ENCODE measurements around the gene CRIM1. TPM values are rescaled to one million over a fixed set of nuclear protein-coding genes. Genes with fewer than 3 reads are reported as not detected.

Gene CRIM1
- total RNA-seq, 2 donors from 2014 or later = 26.7 to 26.9 TPM

- H3K27ac Mint-ChIP-seq = no peak overlapping the region
- H3K9ac ChIP-seq (ENCODE audit: extremely low read depth, low read length, poor library complexity, severe bottlenecking) = no peak overlapping the region
- H3K4me1 Mint-ChIP-seq = peaks cover 16% of the 10 kb centered on the region
- no peak overlapping the region for H3K4me3 ChIP-seq (ENCODE audit: low read length)
- H3K9me3 ChIP-seq (ENCODE audit: control insufficient read depth, low read length) = no peaks in the 10 kb centered on the region
- WGBS, 2 experiments (ENCODE audit: insufficient coverage in 1 of 2, insufficient read length in 1 of 2) = 90 to 96% methylated on average over 5 to 7 of the region's 7 CpGs
- H3K27me3 Mint-ChIP-seq (ENCODE audit: insufficient read depth) = no peaks in the 10 kb centered on the region
- TF ChIP-seq, protein P1, sequence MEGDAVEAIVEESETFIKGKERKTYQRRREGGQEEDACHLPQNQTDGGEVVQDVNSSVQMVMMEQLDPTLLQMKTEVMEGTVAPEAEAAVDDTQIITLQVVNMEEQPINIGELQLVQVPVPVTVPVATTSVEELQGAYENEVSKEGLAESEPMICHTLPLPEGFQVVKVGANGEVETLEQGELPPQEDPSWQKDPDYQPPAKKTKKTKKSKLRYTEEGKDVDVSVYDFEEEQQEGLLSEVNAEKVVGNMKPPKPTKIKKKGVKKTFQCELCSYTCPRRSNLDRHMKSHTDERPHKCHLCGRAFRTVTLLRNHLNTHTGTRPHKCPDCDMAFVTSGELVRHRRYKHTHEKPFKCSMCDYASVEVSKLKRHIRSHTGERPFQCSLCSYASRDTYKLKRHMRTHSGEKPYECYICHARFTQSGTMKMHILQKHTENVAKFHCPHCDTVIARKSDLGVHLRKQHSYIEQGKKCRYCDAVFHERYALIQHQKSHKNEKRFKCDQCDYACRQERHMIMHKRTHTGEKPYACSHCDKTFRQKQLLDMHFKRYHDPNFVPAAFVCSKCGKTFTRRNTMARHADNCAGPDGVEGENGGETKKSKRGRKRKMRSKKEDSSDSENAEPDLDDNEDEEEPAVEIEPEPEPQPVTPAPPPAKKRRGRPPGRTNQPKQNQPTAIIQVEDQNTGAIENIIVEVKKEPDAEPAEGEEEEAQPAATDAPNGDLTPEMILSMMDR (conservative IDR thresholded peaks at IDR 0.05) = no peak
- peaks cover 93% of the 10 kb centered on the region for H3K36me3 ChIP-seq (ENCODE audit: control insufficient read depth, insufficient read depth, low read length)
- no peak overlapping the region for H3K4me3 Mint-ChIP-seq
- no peak for DNase-seq
- H3K27me3 ChIP-seq (ENCODE audit: control insufficient read depth, insufficient read depth, low read length, poor library complexity, severe bottlenecking) = no peaks in the 10 kb centered on the region
- peaks cover 62% of the 10 kb centered on the region for H3K36me3 Mint-ChIP-seq (ENCODE audit: low read depth)
- peaks cover 15% of the 10 kb centered on the region for H3K4me1 ChIP-seq (ENCODE audit: control insufficient read depth, insufficient read depth, low read length)
- H3K27ac ChIP-seq (ENCODE audit: low read depth, low read length) = no peak overlapping the region
- H3K9me3 Mint-ChIP-seq = no peaks in the 10 kb centered on the region
Observed at GRCh38 chr2:36444216-36444936, 88.8 kb downstream of the CRIM1 start.

- H3K27me3 Mint-ChIP-seq (ENCODE audit: insufficient read depth) = no peaks in the 10 kb centered on the region
- H3K27ac Mint-ChIP-seq = no peak overlapping the region
- Histone ChIP-seq H3K4me1 (ENCODE audit: control insufficient read depth, insufficient read depth, low read length) (peaks cover 15% of the 10 kb centered on the region), H3K27me3 (ENCODE audit: control insufficient read depth, insufficient read depth, low read length, poor library complexity, severe bottlenecking) (no peaks in the 10 kb centered on the region), H3K9me3 (ENCODE audit: control insufficient read depth, low read length) (no peaks in the 10 kb centered on the region), H3K4me3 (ENCODE audit: low read length) (no peak overlapping the region), H3K36me3 (ENCODE audit: control insufficient read depth, insufficient read depth, low read length) (peaks cover 91% of the 10 kb centered on the region), H3K27ac (ENCODE audit: low read depth, low read length) (no peak overlapping the region), H3K9ac (ENCODE audit: extremely low read depth, low read length, poor library complexity, severe bottlenecking) (no peak overlapping the region)
- no peak overlapping the region for H3K4me3 Mint-ChIP-seq
- peaks cover 65% of the 10 kb centered on the region for H3K36me3 Mint-ChIP-seq (ENCODE audit: low read depth)
- H3K4me1 Mint-ChIP-seq = peaks cover 20% of the 10 kb centered on the region
- no peaks in the 10 kb centered on the region for H3K9me3 Mint-ChIP-seq
- no peak for DNase-seq
- TF ChIP-seq, protein P1 (conservative IDR thresholded peaks at IDR 0.05) = no peak
- WGBS, 2 experiments (ENCODE audit: insufficient coverage in 1 of 2, insufficient read length in 1 of 2) = 88 to 93% methylated on average over 6 to 8 of the region's 8 CpGs
Observed at GRCh38 chr2:36445185-36445866, 89.7 kb downstream of the CRIM1 start.

DNA sequence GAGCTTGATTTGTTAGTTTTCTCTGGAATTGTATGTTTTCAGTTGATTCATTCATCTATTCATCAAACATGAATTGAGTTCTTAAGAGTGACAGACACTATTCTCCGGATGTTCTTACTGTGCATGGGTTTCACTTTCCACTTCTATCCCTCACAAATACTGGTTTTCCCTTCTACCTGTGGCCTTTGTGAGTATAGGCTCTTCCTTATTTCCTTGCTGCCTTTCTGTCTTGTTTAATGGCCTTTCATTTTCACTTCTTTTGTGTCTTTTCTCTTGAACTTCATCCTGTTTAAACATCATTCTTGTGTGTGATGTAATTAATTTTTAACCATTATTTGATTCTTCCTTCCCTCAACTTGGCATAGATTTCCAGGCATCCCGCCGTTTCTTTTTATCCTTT lies 90.7 kb downstream of the CRIM1 start:
- Mint-ChIP-seq H3K4me1 (peaks cover 28% of the 10 kb centered on the region), H3K9me3 (no peaks in the 10 kb centered on the region), H3K36me3 (ENCODE audit: low read depth) (peaks cover 66% of the 10 kb centered on the region), H3K27ac (no peak overlapping the region), H3K4me3 (no peak overlapping the region), H3K27me3 (ENCODE audit: insufficient read depth) (no peaks in the 10 kb centered on the region)
- no peak for DNase-seq
- Histone ChIP-seq H3K4me1 (ENCODE audit: control insufficient read depth, insufficient read depth, low read length) (peaks cover 15% of the 10 kb centered on the region), H3K9ac (ENCODE audit: extremely low read depth, low read length, poor library complexity, severe bottlenecking) (no peak overlapping the region), H3K27me3 (ENCODE audit: control insufficient read depth, insufficient read depth, low read length, poor library complexity, severe bottlenecking) (no peaks in the 10 kb centered on the region), H3K4me3 (ENCODE audit: low read length) (no peak overlapping the region), H3K9me3 (ENCODE audit: control insufficient read depth, low read length) (no peaks in the 10 kb centered on the region), H3K36me3 (ENCODE audit: control insufficient read depth, insufficient read depth, low read length) (peaks cover 86% of the 10 kb centered on the region), H3K27ac (ENCODE audit: low read depth, low read length) (no peak overlapping the region)
- TF ChIP-seq, protein P1 (conservative IDR thresholded peaks at IDR 0.05) = no peak
- 100% methylated on average over 1 to 3 of the region's 3 CpGs for WGBS, 2 experiments (ENCODE audit: insufficient coverage in 1 of 2, insufficient read length in 1 of 2)

Data from endodermal cell (in vitro differentiated cells).